ENCODE results near the gene ZFP2.

- TF ChIP-seq CREM (IDR thresholded peaks at IDR 0.05; ENCODE audit: low read depth) = no peak
- TF ChIP-seq TBL1XR1 (IDR thresholded peaks at IDR 0.05; ENCODE audit: low read depth, low read length) = no peak
- TF ChIP-seq RFX5 (IDR thresholded peaks at IDR 0.05; ENCODE audit: low read depth, low read length) = no peak
- TF ChIP-seq JUND (IDR thresholded peaks at IDR 0.05; ENCODE audit: low read depth, low read length) = no peak
- TF ChIP-seq CTCF (IDR thresholded peaks at IDR 0.05 in 2 of 3, conservative IDR thresholded peaks at IDR 0.05 in 1 of 3; ENCODE audit: control insufficient read depth in 2 of 3, extremely low read depth in 1 of 3, insufficient read depth in 1 of 3, low read depth in 3 of 3, low read length in 3 of 3) = no peak
- TF ChIP-seq CHD4 (IDR thresholded peaks at IDR 0.05) = no peak
- no peak for TF ChIP-seq CUX1 (IDR thresholded peaks at IDR 0.05; ENCODE audit: insufficient replicate concordance, low read depth, low read length)
These were observed 41.4 kb upstream of the ZFP2 start for GRCh38 chr5:178854284-178854683.

All from GM12878 (cell line).